ENCODE measurements around the gene ZNF185.

The ZNF185 gene

GRCh38 chrX:152917656-152918579, 20.1 kb downstream of the ZNF185 start:
- Histone ChIP-seq H3K4me3 (ENCODE audit: low read length in 2 of 2) (no peak overlapping the region), H3K9ac (ENCODE audit: low read length in 2 of 2) (no peak overlapping the region), H3K27ac (ENCODE audit: low read length) (no peak overlapping the region), H3K27me3 (ENCODE audit: control insufficient read depth in 1 of 2, insufficient read depth in 2 of 2, low read length in 2 of 2) (peaks cover 0 to 4% of the 10 kb centered on the region in 2 donors), H3K4me1 (ENCODE audit: control insufficient read depth, insufficient read depth, low read length) (no peaks in the 10 kb centered on the region), H3K36me3 (ENCODE audit: control insufficient read depth in 2 of 2, insufficient read depth in 2 of 2, low read length in 2 of 2) (no peaks in the 10 kb centered on the region), H3K9me3 (ENCODE audit: control insufficient read depth in 2 of 2, low read length in 2 of 2) (no peaks in the 10 kb centered on the region)

DNA sequence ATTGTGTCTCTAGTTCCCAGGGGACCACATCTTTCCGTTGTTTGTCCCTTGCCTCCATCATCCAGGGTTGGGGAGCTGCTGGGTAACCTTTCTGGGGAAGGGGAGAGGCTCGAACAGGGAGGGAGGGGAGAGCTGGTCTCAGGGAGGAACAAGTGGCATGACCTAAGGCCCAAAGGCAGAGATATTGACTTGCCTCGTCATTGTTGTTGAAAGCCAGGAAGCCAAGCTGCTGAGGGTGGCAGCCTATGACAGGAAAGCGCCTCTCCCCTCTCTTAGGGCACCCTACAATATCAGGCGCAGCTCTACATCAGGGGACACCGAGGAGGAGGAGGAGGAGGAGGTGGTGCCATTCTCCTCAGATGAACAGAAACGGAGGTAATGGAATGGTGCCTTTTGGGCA, 20.8 kb downstream of the ZNF185 start:
- Histone ChIP-seq H3K9me3 (ENCODE audit: control insufficient read depth in 2 of 2, low read length in 2 of 2) (no peaks in the 10 kb centered on the region), H3K27ac (ENCODE audit: low read length) (no peak overlapping the region), H3K4me1 (ENCODE audit: control insufficient read depth, insufficient read depth, low read length) (no peaks in the 10 kb centered on the region), H3K4me3 (ENCODE audit: low read length in 2 of 2) (no peak overlapping the region), H3K36me3 (ENCODE audit: control insufficient read depth in 2 of 2, insufficient read depth in 2 of 2, low read length in 2 of 2) (no peaks in the 10 kb centered on the region), H3K9ac (ENCODE audit: low read length in 2 of 2) (no peak overlapping the region), H3K27me3 (ENCODE audit: control insufficient read depth in 1 of 2, insufficient read depth in 2 of 2, low read length in 2 of 2) (peaks cover 0 to 8% of the 10 kb centered on the region in 2 donors)

- no peak overlapping the region for H3K9ac ChIP-seq (ENCODE audit: low read length in 2 of 2)
- H3K27me3 ChIP-seq (ENCODE audit: control insufficient read depth in 1 of 2, insufficient read depth in 2 of 2, low read length in 2 of 2) = peaks cover 0 to 8% of the 10 kb centered on the region in 2 donors
- no peak overlapping the region for H3K4me3 ChIP-seq (ENCODE audit: low read length in 2 of 2)
- H3K36me3 ChIP-seq (ENCODE audit: control insufficient read depth in 2 of 2, insufficient read depth in 2 of 2, low read length in 2 of 2) = no peaks in the 10 kb centered on the region
- no peak overlapping the region for H3K27ac ChIP-seq (ENCODE audit: low read length)
- H3K9me3 ChIP-seq (ENCODE audit: control insufficient read depth in 2 of 2, low read length in 2 of 2) = no peaks in the 10 kb centered on the region
- H3K4me1 ChIP-seq (ENCODE audit: control insufficient read depth, insufficient read depth, low read length) = no peaks in the 10 kb centered on the region
These were observed 25.7 kb downstream of the ZNF185 start for GRCh38 chrX:152923599-152923998.

DNA sequence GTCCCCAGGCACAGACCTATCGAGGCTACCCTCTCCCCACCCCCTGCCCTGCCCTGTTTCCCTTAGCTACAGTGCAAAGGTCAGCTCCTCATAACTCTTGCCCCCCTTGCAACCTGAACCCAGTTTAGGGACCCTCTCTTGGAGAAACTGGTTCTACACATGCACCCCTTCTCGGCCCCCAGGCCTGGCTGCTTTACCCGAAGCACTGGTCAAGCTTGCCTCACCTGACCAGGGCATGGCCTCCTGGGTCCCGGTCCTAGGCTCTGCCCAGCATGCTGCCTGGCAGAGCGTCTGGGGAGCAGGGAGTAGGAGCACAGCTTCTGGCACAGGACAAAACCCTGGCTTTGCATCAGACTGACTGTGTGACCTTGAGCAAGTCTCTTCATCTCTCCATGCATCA, 28.0 kb downstream of the ZNF185 start:
- no peak overlapping the region for H3K4me3 ChIP-seq (ENCODE audit: low read length in 2 of 2)
- no peaks in the 10 kb centered on the region for H3K4me1 ChIP-seq (ENCODE audit: control insufficient read depth, insufficient read depth, low read length)
- no peaks in the 10 kb centered on the region for H3K36me3 ChIP-seq (ENCODE audit: control insufficient read depth in 2 of 2, insufficient read depth in 2 of 2, low read length in 2 of 2)
- no peaks in the 10 kb centered on the region for H3K9me3 ChIP-seq (ENCODE audit: control insufficient read depth in 2 of 2, low read length in 2 of 2)
- H3K27ac ChIP-seq (ENCODE audit: low read length) = no peak overlapping the region
- no peak overlapping the region for H3K9ac ChIP-seq (ENCODE audit: low read length in 2 of 2)
- peaks cover 0 to 13% of the 10 kb centered on the region in 2 donors for H3K27me3 ChIP-seq (ENCODE audit: control insufficient read depth in 1 of 2, insufficient read depth in 2 of 2, low read length in 2 of 2)

- Histone ChIP-seq H3K27ac (ENCODE audit: low read length) (no peak overlapping the region), H3K9me3 (ENCODE audit: control insufficient read depth in 2 of 2, low read length in 2 of 2) (no peaks in the 10 kb centered on the region), H3K4me1 (ENCODE audit: control insufficient read depth, insufficient read depth, low read length) (no peaks in the 10 kb centered on the region), H3K27me3 (ENCODE audit: control insufficient read depth in 1 of 2, insufficient read depth in 2 of 2, low read length in 2 of 2) (peaks cover 0 to 16% of the 10 kb centered on the region in 2 donors), H3K36me3 (ENCODE audit: control insufficient read depth in 2 of 2, insufficient read depth in 2 of 2, low read length in 2 of 2) (no peaks in the 10 kb centered on the region), H3K4me3 (ENCODE audit: low read length in 2 of 2) (no peak overlapping the region), H3K9ac (ENCODE audit: low read length in 2 of 2) (no peak overlapping the region)
These were observed 28.4 kb downstream of the ZNF185 start for GRCh38 chrX:152926279-152926678.

- no peak overlapping the region for H3K9ac ChIP-seq (ENCODE audit: low read length in 2 of 2)
- no peak overlapping the region for H3K27ac ChIP-seq (ENCODE audit: low read length)
- no peaks in the 10 kb centered on the region for H3K36me3 ChIP-seq (ENCODE audit: control insufficient read depth in 2 of 2, insufficient read depth in 2 of 2, low read length in 2 of 2)
- no peaks in the 10 kb centered on the region for H3K9me3 ChIP-seq (ENCODE audit: control insufficient read depth in 2 of 2, low read length in 2 of 2)
- H3K27me3 ChIP-seq (ENCODE audit: control insufficient read depth in 1 of 2, insufficient read depth in 2 of 2, low read length in 2 of 2) = peaks cover 0 to 17% of the 10 kb centered on the region in 2 donors
- H3K4me1 ChIP-seq (ENCODE audit: control insufficient read depth, insufficient read depth, low read length) = no peaks in the 10 kb centered on the region
- H3K4me3 ChIP-seq (ENCODE audit: low read length in 2 of 2) = no peak overlapping the region
These were observed 29.1 kb downstream of the ZNF185 start for GRCh38 chrX:152926923-152927322.

DNA sequence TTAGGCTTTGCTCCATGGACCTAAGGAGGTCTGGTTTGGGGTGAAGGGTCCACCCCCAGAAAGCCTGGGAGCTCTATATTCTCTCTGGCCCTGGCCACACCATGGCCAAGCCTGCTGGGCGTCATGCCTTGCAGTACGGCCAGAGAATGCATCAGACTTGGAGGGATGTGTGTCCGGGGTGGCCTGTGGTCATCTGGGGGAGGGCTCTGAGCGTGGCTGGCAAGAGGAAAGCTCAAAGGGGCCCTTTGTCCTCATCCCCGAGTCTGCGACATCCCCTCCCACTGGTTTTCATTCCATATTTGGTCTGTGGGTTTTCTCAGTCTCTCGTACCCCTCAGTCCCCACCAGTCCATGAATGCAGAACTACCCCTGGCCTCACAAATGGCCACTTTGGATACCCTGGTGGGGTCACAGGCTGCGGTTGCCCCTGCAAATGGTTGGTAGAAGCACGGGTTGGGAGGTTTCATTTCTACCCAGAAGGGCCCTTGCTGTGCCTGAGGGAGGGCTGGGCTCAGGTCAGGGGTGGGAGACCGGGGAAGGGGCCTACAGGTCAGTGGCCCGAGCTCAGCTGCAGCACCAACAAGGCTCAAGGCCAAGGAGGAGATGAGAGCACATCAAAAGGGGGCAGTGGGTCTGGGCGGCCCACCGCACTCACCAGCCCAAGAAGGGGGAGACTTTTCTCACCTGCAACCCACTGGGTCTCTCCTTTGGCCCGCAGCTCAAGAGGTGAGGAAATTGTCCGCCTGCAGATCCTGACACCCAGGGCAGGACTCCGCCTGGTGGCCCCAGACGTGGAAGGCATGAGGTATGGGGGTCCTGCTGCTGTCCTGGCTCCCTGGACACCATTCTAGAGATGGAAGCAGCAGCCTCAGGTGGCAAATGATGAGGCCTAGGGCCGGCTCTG, 30.2 kb downstream of the ZNF185 start:
- Histone ChIP-seq H3K9ac (ENCODE audit: low read length in 2 of 2) (no peak overlapping the region), H3K9me3 (ENCODE audit: control insufficient read depth in 2 of 2, low read length in 2 of 2) (no peaks in the 10 kb centered on the region), H3K4me1 (ENCODE audit: control insufficient read depth, insufficient read depth, low read length) (no peaks in the 10 kb centered on the region), H3K4me3 (ENCODE audit: low read length in 2 of 2) (no peak overlapping the region), H3K36me3 (ENCODE audit: control insufficient read depth in 2 of 2, insufficient read depth in 2 of 2, low read length in 2 of 2) (no peaks in the 10 kb centered on the region), H3K27ac (ENCODE audit: low read length) (no peak overlapping the region), H3K27me3 (ENCODE audit: control insufficient read depth in 1 of 2, insufficient read depth in 2 of 2, low read length in 2 of 2) (peaks cover 0 to 23% of the 10 kb centered on the region in 2 donors)

DNA sequence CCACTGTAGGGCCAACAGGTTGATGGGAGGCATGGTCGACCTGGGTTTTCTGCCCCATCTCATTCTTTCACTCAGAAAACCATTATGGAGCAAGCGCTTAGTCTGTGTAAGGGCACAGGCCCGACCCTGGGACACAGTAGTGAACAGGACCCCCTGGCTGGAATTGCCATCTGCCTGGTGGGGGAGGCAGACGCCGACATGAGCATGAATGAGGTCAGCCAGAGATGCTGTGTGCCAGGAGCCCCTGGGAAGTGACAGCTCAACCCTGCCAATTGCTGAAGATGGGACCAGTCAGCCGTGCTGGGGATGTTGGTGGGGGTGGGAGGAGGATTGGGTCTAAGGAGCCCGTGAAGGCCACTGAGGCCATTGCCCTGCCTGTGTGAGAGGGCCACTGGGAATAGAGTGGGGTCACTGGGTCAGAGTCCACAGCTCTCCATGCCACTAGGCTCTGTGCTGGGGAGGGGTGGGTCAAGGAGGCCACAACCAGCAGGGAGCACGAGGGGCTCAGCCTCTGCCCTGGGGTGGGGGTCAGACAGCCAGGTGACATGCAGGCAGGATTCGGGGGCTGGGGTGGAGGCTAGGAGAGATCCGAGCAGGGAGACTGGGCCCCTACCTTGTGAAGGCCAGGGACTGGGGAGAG, 31.0 kb downstream of the ZNF185 start:
- Histone ChIP-seq H3K4me3 (ENCODE audit: low read length in 2 of 2) (no peak overlapping the region), H3K27ac (ENCODE audit: low read length) (no peak overlapping the region), H3K36me3 (ENCODE audit: control insufficient read depth in 2 of 2, insufficient read depth in 2 of 2, low read length in 2 of 2) (no peaks in the 10 kb centered on the region), H3K4me1 (ENCODE audit: control insufficient read depth, insufficient read depth, low read length) (no peaks in the 10 kb centered on the region), H3K27me3 (ENCODE audit: control insufficient read depth in 1 of 2, insufficient read depth in 2 of 2, low read length in 2 of 2) (peaks cover 0 to 19% of the 10 kb centered on the region in 2 donors), H3K9ac (ENCODE audit: low read length in 2 of 2) (no peak overlapping the region), H3K9me3 (ENCODE audit: control insufficient read depth in 2 of 2, low read length in 2 of 2) (no peaks in the 10 kb centered on the region)

- H3K4me1 ChIP-seq (ENCODE audit: control insufficient read depth, insufficient read depth, low read length) = no peaks in the 10 kb centered on the region
- H3K4me3 ChIP-seq (ENCODE audit: low read length in 2 of 2) = no peak overlapping the region
- H3K36me3 ChIP-seq (ENCODE audit: control insufficient read depth in 2 of 2, insufficient read depth in 2 of 2, low read length in 2 of 2) = no peaks in the 10 kb centered on the region
- no peaks in the 10 kb centered on the region for H3K9me3 ChIP-seq (ENCODE audit: control insufficient read depth in 2 of 2, low read length in 2 of 2)
- H3K27ac ChIP-seq (ENCODE audit: low read length) = no peak overlapping the region
- H3K27me3 ChIP-seq (ENCODE audit: control insufficient read depth in 1 of 2, insufficient read depth in 2 of 2, low read length in 2 of 2) = peaks cover 0 to 21% of the 10 kb centered on the region in 2 donors
- H3K9ac ChIP-seq (ENCODE audit: low read length in 2 of 2) = no peak overlapping the region
These were observed 32.0 kb downstream of the ZNF185 start for GRCh38 chrX:152929898-152930297.

GRCh38 chrX:152930516-152930915, 32.6 kb downstream of the ZNF185 start:
- no peaks in the 10 kb centered on the region for H3K36me3 ChIP-seq (ENCODE audit: control insufficient read depth in 2 of 2, insufficient read depth in 2 of 2, low read length in 2 of 2)
- H3K4me1 ChIP-seq (ENCODE audit: control insufficient read depth, insufficient read depth, low read length) = no peaks in the 10 kb centered on the region
- no peak overlapping the region for H3K27ac ChIP-seq (ENCODE audit: low read length)
- H3K9me3 ChIP-seq (ENCODE audit: control insufficient read depth in 2 of 2, low read length in 2 of 2) = no peaks in the 10 kb centered on the region
- no peak overlapping the region for H3K4me3 ChIP-seq (ENCODE audit: low read length in 2 of 2)
- H3K27me3 ChIP-seq (ENCODE audit: control insufficient read depth in 1 of 2, insufficient read depth in 2 of 2, low read length in 2 of 2) = peaks cover 0 to 21% of the 10 kb centered on the region in 2 donors
- no peak overlapping the region for H3K9ac ChIP-seq (ENCODE audit: low read length in 2 of 2)
